ENCODE measurements around the gene KCTD3.

DNA sequence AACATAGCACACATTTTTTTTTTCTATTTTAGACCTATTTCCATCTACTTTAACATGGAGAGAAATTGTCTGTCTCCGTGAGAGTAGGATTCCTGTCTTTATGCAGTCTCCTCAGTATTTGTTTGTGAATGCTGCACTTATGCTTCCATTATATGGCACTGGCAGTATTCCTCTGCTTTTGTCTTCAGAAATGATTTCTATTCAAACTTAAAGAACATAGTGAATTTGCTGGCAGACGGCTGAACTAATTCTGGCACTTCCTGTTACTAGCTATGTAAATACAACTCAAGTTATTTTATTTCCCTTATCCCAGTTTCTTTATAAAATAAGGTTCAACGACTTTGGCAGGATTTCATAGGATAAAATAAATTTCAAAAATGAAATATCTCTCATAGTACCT is 45.3 kb downstream of the KCTD3 start:
- TF ChIP-seq POLR2A (IDR thresholded peaks at IDR 0.05; ENCODE audit: low read length) (no peak), GATA1 (IDR thresholded peaks at IDR 0.05; ENCODE audit: low read depth, low read length) (no peak)
